Tibial artery (tissue), 4 donors: Measurements from ENCODE around the gene RHEB.

ENCODE experiments used
- DNase-seq, 2 donors: peaks; one replicate each; pipeline ENCODE4 v3.0.0-alpha.2; 2019
- H3K27ac ChIP-seq, 2 donors: fragments of 200-600 bp; sonication (generic) in 1 of 2; 1 replicate in 1 of 2; 2 replicates in 1 of 2; pipeline ENCODE4 v1.5.1; 2018 to 2019; ENCODE audit warnings: mild to moderate bottlenecking in 1 of 2
- H3K27me3 ChIP-seq, 2 donors: fragments of 200-600 bp; sonication (generic) in 1 of 2; one replicate each; pipeline versions ENCODE4 v1.5.1 to v1.6.0; 2016 to 2019
- H3K36me3 ChIP-seq, 3 donors: fragments of 200-600 bp; sonication (generic) in 2 of 3; one replicate each; pipeline ENCODE4 v1.5.1; 2016 to 2019; ENCODE audit warnings: mild to moderate bottlenecking in 2 of 3
- H3K4me1 ChIP-seq, 4 donors: fragments of 200-600 bp; sonication (generic) in 2 of 4; 1 replicate in 3 of 4; 2 replicates in 1 of 4; pipeline ENCODE4 v1.5.1; 2016 to 2019
- H3K4me3 ChIP-seq, 2 donors: fragments of 200-600 bp; sonication (generic) in 1 of 2; 1 replicate in 1 of 2; 2 replicates in 1 of 2; pipeline ENCODE4 v1.5.1; 2018 to 2019; ENCODE audit warnings: mild to moderate bottlenecking in 2 of 2
- H3K9me3 ChIP-seq, 3 donors: fragments of 200-600 bp; sonication (generic) in 1 of 3; one replicate each; pipeline ENCODE4 v1.5.1; 2016 to 2019
- intact Hi-C: fragments of 100-400 bp; cut with DNase I; formaldehyde crosslinking; loops from one replicate; pipeline ENCODE4 v1.15.0; 2023; ENCODE audit warnings: low total_unique reads
- TF ChIP-seq, protein P1 (sequence below), 2 experiments: fragments of 200-600 bp in 1 of 2; fragments of 450-650 bp in 1 of 2; IDR thresholded peaks; one replicate each; pipeline ENCODE4 v1.5.1; 2017 to 2019; ENCODE audit warnings: antibody characterized with exemption in 2 of 2, mild to moderate bottlenecking in 1 of 2, moderate library complexity in 1 of 2

The RHEB gene

DNA sequence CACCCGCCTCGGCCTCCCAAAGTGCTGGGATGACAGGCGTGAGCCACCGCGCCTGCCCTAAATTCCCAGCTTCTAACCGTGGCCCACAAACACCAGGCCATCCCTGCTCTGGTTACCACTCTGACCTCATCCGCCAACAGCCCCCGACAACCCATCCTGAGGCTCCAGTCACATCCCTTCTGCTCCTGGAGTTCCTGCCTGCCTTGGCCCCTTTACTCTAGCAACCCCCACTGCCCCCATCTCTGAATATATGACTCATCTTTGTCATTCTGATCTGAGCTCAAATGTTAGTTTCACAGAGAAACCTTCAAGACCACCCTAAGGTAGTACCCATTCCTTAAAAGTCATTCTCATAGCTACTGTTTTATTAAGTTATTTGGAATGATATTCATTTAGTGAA lies 26.6 kb downstream of the RHEB start:
- H3K27me3 ChIP-seq: no peaks in the 10 kb centered on the region
- H3K9me3 ChIP-seq: no peaks in the 10 kb centered on the region
- no peak overlapping the region for H3K4me3 ChIP-seq
- H3K4me1 ChIP-seq: peaks cover 0 to 79% (median 45%) of the 10 kb centered on the region in 4 donors
- intact Hi-C loops: no loop called here
- peaks cover 14 to 15% (median 14%) of the 10 kb centered on the region in 3 donors for H3K36me3 ChIP-seq
- no peak for DNase-seq
- no peak overlapping the region for H3K27ac ChIP-seq
- TF ChIP-seq, protein P1, sequence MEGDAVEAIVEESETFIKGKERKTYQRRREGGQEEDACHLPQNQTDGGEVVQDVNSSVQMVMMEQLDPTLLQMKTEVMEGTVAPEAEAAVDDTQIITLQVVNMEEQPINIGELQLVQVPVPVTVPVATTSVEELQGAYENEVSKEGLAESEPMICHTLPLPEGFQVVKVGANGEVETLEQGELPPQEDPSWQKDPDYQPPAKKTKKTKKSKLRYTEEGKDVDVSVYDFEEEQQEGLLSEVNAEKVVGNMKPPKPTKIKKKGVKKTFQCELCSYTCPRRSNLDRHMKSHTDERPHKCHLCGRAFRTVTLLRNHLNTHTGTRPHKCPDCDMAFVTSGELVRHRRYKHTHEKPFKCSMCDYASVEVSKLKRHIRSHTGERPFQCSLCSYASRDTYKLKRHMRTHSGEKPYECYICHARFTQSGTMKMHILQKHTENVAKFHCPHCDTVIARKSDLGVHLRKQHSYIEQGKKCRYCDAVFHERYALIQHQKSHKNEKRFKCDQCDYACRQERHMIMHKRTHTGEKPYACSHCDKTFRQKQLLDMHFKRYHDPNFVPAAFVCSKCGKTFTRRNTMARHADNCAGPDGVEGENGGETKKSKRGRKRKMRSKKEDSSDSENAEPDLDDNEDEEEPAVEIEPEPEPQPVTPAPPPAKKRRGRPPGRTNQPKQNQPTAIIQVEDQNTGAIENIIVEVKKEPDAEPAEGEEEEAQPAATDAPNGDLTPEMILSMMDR (IDR thresholded peaks at IDR 0.05): no peak

DNA sequence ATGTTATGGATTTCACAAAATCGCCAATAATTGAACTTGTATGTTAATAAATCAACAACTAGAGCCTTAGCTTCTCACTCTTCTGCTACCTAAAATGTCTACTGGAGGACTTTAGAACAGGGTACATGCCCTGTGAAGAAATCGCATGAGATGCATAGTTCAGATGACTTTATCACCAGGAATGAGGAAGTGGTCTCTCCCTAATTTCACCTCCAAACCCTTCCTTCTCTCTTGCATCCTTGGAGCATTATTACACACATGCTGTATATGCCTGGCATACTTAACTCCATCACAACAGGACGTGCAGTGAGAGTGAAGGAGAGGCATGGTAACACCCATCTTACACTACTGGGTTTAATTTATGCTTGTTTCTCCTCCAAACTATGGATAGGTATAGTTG lies 27.8 kb downstream of the RHEB start:
- Histone ChIP-seq H3K27ac (no peak overlapping the region), H3K9me3 (no peaks in the 10 kb centered on the region), H3K36me3 (peaks cover 14 to 25% (median 22%) of the 10 kb centered on the region in 3 donors), H3K4me1 (peaks cover 0 to 76% (median 41%) of the 10 kb centered on the region in 4 donors), H3K4me3 (no peak overlapping the region), H3K27me3 (no peaks in the 10 kb centered on the region)
- TF ChIP-seq, protein P1 (IDR thresholded peaks at IDR 0.05): no peak
- intact Hi-C loops: no loop called here
- DNase-seq: no peak

GRCh38 chr7:151490456-151491105 lies 29.1 kb downstream of the RHEB start:
- no peak for DNase-seq
- Histone ChIP-seq H3K4me3 (no peak overlapping the region), H3K36me3 (peaks cover 14 to 35% (median 26%) of the 10 kb centered on the region in 3 donors), H3K4me1 (peaks cover 0 to 78% (median 37%) of the 10 kb centered on the region in 4 donors), H3K9me3 (no peaks in the 10 kb centered on the region), H3K27ac (no peak overlapping the region), H3K27me3 (no peaks in the 10 kb centered on the region)
- TF ChIP-seq, protein P1 (IDR thresholded peaks at IDR 0.05): no peak
- intact Hi-C loops: no loop called here

DNA sequence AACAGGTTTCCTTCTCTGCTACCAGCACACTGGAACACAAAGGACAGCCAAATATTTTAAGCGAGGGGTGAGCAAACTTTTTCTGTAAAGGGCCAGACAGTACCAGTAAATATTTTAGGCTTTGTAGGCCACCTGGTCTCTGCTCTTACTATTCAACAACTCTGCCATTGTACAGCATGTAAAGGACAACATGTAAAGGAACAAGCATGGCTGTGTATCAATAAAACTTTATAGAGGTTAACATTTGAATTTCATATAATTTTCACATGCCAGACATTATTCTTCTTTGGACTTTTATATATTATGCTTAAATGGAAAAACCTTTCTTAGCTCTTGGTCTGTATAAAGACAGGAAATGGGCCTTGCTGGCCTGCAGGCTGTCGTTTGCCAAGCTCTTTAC lies 30.2 kb downstream of the RHEB start:
- H3K4me1 ChIP-seq: peaks cover 0 to 78% (median 33%) of the 10 kb centered on the region in 4 donors
- intact Hi-C loops: no loop called here
- no peaks in the 10 kb centered on the region for H3K27me3 ChIP-seq
- TF ChIP-seq, protein P1 (IDR thresholded peaks at IDR 0.05): no peak
- H3K9me3 ChIP-seq: no peaks in the 10 kb centered on the region
- no peak for DNase-seq
- peaks cover 15 to 40% (median 30%) of the 10 kb centered on the region in 3 donors for H3K36me3 ChIP-seq
- no peak overlapping the region for H3K4me3 ChIP-seq
- no peak overlapping the region for H3K27ac ChIP-seq

DNA sequence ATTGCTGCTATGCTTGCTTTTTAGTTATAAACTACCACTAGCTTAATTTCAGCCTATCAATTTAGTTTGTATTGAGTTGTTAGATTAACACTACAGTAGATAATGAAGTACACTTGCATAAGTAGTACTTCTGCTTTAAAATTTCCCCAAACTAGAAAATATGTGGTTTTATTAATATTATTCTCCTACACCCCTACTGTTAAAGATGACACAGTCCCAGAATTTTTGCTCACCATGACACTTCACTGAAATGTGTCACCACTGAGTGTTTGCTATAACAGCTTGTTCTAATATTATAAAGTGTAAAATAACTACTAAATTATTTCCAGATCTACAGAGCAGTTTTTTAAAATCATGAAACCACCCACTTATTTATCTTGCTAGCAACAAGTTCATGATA lies 31.6 kb downstream of the RHEB start:
- Histone ChIP-seq H3K9me3 (no peaks in the 10 kb centered on the region), H3K4me3 (no peak overlapping the region), H3K27me3 (no peaks in the 10 kb centered on the region), H3K36me3 (peaks cover 26 to 54% (median 41%) of the 10 kb centered on the region in 3 donors), H3K27ac (no peak overlapping the region), H3K4me1 (peaks cover 0 to 67% (median 19%) of the 10 kb centered on the region in 4 donors)
- intact Hi-C loops: no loop called here
- TF ChIP-seq, protein P1 (IDR thresholded peaks at IDR 0.05): no peak
- DNase-seq: no peak
